ENCODE results near the gene HOXD11.

HOXD11 gene

GRCh38 chr2:176106581-176107539, at the start of gene HOXD11:
TSS of gene HOXD11 (plus strand) at chr2:176107280. CDS start at chr2:176107356, 76 bp downstream.
- DNase-seq: no peak

DNA sequence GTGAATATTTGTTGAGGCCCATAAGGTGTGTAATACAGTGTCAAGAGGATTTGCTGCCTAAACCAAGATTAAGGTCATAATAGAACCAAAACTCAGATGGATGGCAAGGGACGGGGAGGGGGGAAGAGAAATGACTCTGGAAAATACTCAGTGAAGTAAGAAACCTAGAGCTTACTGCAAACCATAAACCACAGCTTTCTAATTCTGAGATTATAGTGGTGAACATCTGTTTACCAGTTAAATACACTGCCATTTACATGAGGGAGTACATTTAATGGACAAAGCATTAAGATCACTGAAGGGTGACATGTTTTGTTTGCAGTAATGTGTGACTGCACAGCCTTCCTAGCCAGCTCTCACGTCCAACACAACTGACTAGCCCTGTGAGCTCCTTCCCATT, 43.1 kb upstream of the HOXD11 start:
- no peak for DNase-seq

GRCh38 chr2:176066645-176067588, 40.2 kb upstream of the HOXD11 start:
- no peak for DNase-seq

DNA sequence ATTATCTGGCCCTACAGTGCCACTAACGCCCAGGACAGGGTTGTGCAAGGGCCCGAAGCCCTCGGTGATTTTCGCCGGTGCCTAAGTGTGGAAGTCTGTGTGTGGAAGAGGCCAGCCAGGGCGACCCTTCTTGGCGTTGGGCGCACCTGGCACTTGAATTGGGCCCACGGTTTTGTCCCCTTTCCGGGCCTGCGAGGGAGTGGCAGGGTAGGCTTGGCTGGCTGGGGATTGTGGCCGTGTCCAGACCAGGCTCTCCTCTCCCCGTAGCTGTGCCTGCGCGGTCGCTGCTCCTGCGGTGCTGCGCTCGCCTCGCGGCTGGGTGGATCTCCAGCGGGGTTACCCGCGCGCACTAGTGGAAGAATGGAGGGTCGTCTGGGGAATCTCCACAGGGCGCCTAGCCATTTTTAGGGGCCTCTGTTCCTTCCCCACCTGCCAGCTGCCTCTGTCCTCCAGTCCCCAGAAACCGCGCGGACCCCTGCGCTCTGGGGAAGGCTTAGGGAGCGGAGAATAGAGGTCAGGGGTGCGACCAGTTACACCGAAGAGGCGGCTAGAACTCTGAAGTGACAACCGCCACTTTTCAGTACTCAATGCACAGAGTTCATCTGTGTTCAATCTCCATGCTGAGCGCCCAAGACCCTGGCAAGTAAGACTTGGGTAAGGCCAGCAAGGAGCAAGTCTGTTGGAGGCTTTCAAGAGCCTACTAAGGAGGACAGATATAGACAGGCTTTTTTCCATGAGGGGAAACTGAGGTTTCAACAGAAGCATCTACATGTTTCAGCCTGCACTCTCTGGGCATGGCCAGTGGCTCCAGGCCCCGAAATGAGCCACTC, 39.3 kb upstream of the HOXD11 start:
- no peak for DNase-seq

- DNase-seq: no peak
Observed at GRCh38 chr2:176068419-176068832, 38.7 kb upstream of the HOXD11 start.

GRCh38 chr2:176071330-176072291, 35.5 kb upstream of the HOXD11 start:
- no peak for DNase-seq

DNA sequence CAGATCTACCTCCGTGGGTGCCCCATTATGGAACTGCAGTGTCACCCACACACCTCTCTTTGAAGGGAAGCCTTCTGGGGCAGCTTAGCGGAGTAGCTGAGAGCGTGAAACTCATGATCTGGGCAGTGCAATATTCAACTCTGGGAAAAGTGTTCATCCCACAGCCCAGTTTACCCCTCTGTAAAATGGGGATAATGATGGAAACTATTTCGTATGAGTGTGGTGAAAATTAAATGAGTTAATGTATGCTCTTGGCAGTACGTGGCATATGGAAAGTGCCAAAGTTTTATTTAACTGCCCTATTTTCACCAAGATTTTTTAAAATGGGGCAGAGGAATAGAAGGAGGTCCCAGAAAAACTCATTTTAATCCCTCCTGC, 34.8 kb upstream of the HOXD11 start:
- no peak for DNase-seq

- DNase-seq: no peak
Observed at GRCh38 chr2:176072951-176073904, 33.9 kb upstream of the HOXD11 start.

- DNase-seq: no peak
Observed at GRCh38 chr2:176074919-176075425, 32.1 kb upstream of the HOXD11 start.

GRCh38 chr2:176075481-176075880, 31.6 kb upstream of the HOXD11 start:
- DNase-seq: no peak

- no peak for DNase-seq
Observed at GRCh38 chr2:176076063-176076462, 31.0 kb upstream of the HOXD11 start.

DNA sequence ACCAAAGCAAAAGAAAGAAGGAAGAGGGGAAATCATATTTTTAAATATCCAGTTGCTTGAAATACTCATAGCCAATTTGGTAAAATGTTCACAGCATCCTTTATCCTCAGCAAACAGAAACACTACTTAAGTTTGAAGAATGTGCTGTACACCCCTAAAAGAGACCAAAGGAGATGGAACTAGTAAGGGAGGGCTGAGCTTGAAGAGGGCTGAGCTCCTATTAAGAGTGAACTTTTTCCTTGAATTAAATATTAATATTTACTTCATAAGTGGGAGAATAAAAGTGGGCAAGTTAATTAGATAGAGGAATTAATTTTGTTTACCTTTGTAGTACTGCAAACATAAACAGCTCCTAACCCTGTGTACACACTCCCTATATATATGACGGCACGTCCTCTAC, 30.3 kb upstream of the HOXD11 start:
- no peak for DNase-seq

DNA sequence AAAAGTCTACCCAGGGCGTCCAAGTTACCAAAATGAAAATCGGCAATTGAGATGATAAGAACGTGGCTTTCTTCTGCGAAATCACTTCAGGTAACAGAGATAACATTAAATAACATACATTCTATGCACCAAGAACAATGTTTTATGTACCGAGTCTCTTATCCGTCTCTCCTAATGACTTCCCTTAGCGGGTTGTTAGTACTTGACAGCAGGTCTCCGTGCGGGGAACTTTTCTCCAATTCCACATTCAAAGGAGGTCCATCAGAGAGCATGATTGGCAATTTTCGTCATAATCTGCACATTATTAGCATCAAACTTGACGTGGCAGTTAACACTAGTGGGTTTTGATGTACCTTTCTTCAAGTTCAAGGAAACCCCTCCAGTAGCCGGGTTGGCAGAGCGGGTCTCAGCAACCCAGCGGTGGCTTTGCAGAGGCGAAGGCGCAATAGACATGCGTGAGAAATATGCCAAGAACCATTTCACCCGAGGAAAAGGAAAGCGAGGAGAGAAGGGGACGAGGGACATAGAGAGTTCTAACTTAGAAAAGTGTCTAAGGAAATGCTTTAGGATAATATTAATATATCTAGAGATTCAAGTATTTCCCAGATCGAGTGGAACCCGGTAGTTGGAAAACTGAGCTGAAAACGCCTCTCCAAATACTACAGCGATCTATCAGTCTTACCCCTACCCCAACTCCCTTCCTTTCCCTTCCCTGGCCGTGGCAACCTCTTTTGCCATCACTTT, 28.4 kb upstream of the HOXD11 start:
- DNase-seq: no peak

- no peak for DNase-seq
Observed at GRCh38 chr2:176079285-176079830, 27.7 kb upstream of the HOXD11 start.

DNA sequence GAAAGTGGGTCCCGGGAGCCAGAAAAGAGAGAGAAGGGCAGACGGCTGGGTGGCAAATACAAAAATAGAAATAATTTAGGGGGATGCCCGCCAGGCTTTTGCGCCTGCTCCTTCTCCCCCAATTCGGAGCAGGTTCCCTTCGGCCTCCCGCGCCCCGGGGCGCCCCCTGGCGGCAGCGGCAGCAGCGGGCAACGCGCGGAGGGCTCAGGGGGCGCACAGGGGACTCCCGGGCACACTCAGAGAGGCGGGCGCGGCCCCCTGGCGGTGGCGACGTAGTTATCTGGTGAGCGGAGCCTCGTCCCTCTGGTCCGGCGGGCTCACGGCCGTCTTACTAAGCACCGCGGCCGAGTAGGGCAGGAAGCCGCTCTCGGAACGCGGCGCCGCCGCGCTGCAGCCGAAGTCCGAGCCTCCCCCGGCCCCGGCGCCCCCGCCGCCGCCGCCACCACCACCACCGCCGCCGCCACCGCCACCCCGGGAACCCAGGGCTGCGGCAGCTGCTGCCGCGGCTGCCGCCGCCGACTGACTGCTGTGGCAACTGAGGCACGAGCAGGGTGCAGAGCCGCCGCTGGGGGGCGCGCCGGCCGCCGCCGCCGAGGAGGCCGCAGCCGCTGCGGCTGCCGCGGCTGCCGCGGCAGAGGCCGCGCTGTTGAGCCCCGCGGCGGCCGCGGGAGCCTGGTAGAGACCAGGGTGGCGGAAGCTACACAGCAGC, 27.1 kb upstream of the HOXD11 start:
- no peak for DNase-seq

- DNase-seq: no peak
Observed at GRCh38 chr2:176080540-176081375, 26.3 kb upstream of the HOXD11 start.

- DNase-seq: no peak
Observed at GRCh38 chr2:176081376-176081836, 25.7 kb upstream of the HOXD11 start.
